ENCODE data around the gene MTX3.

Gene MTX3

DNA sequence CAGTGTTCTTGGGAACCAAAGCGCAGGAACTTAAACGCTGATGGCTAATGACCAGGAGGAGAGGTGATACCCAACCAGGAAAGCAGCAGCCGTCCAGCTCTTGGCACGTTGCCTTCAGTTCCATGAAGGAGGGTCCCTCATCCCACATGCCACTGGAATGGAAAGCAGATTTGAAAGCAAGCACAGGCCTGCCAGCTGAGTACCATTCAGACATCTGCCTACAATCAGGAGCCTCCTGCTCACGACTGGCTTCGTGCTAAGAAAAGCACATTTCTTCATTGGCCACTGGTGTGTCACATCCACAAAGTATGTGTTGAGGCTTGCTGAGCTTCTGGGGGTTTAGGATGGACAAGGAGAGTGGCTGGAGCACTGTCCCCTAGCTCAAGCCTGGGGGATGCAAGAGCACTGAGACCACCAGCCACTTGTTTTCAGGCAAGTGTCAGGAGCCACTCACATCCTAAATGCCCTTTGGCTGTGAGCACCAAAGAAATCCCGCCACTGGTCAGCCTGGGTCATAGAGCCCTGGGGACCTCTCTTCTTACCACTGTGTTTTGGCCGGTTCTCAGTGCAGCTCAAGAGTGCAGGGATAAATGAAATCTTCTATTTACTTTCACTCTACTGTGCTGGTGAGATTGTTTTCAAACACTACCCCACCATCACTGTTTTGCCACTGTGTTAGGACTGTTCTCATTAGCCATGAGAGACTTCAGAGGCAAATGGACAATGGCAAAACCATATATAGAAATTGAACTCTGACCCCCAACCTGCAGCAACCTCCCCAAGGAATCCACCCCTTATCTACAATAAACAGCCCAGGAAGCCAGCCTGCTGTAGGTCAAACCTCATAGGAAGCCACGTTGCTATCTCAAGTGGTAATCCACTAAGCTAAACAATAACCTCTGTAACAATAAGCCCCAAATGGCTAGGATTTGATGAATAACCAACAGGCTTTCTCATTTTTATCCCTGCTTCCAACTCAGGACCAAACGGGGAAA lies 58.3 kb downstream of the MTX3 start:
- DNase-seq, result no peak

DNA sequence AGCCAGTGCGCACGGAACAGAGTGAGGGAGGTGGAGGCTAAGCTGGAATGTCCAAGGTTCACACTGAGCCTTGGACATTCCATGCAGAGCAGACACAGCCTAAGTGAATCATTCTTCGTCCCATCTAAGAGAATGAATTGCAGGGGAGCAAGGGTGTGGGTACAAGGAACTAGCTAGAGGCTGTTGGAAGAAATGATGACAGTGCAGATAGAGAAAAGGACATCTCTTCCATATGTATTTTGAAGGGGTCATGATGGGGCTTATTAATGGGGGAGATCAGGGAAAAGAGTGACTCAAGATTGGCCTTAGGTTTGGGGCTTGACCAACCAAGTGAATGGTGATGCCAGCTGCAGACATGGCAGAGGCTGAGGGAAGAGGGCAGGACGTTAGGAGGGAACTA lies 59.2 kb downstream of the MTX3 start:
- no peak for DNase-seq

DNA sequence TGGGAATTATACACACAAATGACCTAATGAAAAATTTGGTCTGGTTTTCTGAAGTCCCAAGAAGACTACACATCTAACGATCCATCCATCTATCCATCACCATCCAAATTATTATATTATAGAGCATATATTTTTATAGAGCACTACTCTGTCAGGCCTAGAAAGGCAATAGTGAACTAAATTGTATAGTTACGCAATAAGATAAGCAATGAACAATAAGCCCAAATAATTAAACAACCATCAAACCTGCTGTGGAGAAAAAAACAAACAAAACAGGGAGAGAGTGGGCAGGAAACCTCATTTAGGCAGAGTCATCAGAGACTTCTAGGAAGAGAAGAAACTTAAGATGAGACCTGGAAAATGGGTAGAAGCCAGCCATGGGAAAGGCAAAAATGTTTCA lies 59.7 kb downstream of the MTX3 start:
- DNase-seq, result no peak

DNA sequence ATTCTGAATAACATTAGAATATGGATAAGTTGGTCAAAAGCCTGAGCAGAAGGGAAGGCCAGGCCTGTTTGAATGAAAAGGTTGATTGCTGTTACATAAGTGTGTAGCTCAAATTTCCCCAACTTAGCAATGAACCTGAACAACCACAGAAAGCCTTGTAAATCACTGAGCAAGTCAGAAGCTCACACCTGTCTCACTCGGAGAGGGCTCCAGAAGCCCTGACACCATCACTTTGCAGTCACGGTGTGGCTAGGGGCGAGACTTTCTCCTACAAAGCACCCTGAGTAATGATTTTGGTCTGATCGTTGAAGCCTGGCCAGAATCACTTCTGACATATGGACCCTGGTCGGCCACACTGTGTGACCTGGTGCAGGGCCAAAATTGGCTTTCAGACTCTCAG lies 62.0 kb downstream of the MTX3 start:
- DNase-seq, result no peak

Measured in OCI-M1 (cell line).